ENCODE measurements around the gene ZFYVE9. TPM values are rescaled to one million over a fixed set of nuclear protein-coding genes. Genes with fewer than 3 reads are reported as not detected.

ZFYVE9 gene
- total and polyA plus RNA-seq, 2 of the 13 experiments (the other 11 are each of a cell fraction or from before 2014, with no cell fraction given) = 9.2 to 19.8 TPM

GRCh38 chr1:52098139-52098871, 43.6 kb upstream of the ZFYVE9 start (continued):
- TF ChIP-seq ZNF704 (CRISPR knock-in tag; IDR thresholded peaks at IDR 0.05; ENCODE audit: borderline replicate concordance) (no peak), ADNP (CRISPR knock-in tag; IDR thresholded peaks at IDR 0.05) (no peak), ZZZ3 (CRISPR knock-in tag; IDR thresholded peaks at IDR 0.05; ENCODE audit: borderline replicate concordance) (no peak), CEBPG (CRISPR knock-in tag; IDR thresholded peaks at IDR 0.05) (peak; percentile 54; the same call in 1 of the 2 replicates), ZNF816 (CRISPR knock-in tag; IDR thresholded peaks at IDR 0.05; ENCODE audit: borderline replicate concordance) (no peak), KDM5B (CRISPR knock-in tag; IDR thresholded peaks at IDR 0.05; ENCODE audit: borderline replicate concordance) (no peak), ZNF580 (CRISPR knock-in tag; IDR thresholded peaks at IDR 0.05; ENCODE audit: borderline replicate concordance, low read depth) (no peak), HNF4A (CRISPR knock-in tag; IDR thresholded peaks at IDR 0.05) (peak; percentile 60), ZNF552 (CRISPR knock-in tag; IDR thresholded peaks at IDR 0.05; ENCODE audit: borderline replicate concordance) (no peak), RBM22 (optimal IDR thresholded peaks at IDR 0.05; ENCODE audit: low read length) (no peak), ZSCAN31 (CRISPR knock-in tag; IDR thresholded peaks at IDR 0.05; ENCODE audit: low read depth) (no peak), DDIT3 (CRISPR knock-in tag; IDR thresholded peaks at IDR 0.05) (no peak), SMAD1 (CRISPR knock-in tag; IDR thresholded peaks at IDR 0.05; ENCODE audit: borderline replicate concordance, low read depth) (no peak), ZBTB4 (CRISPR knock-in tag; IDR thresholded peaks at IDR 0.05; ENCODE audit: borderline replicate concordance) (no peak), MLLT10 (CRISPR knock-in tag; IDR thresholded peaks at IDR 0.05) (no peak), YEATS2 (CRISPR knock-in tag; IDR thresholded peaks at IDR 0.05; ENCODE audit: borderline replicate concordance) (no peak), ZNF652 (CRISPR knock-in tag; IDR thresholded peaks at IDR 0.05; ENCODE audit: borderline replicate concordance, low read depth) (peak; percentile 67; the same call in 1 of the 2 replicates), TFAP4 (IDR thresholded peaks at IDR 0.05; ENCODE audit: borderline replicate concordance, low read depth) (peak; percentile 85), SAFB2 (CRISPR knock-in tag; IDR thresholded peaks at IDR 0.05; ENCODE audit: borderline replicate concordance, low read depth) (no peak), BRD4 (CRISPR knock-in tag; IDR thresholded peaks at IDR 0.05) (no peak), HMGXB4 (CRISPR knock-in tag; IDR thresholded peaks at IDR 0.05; ENCODE audit: borderline replicate concordance in 1 of 2, low read depth in 1 of 2) (peak in 1 of 2 experiments; percentile 30; a peak in 1 of 4 replicates), PLRG1 (conservative IDR thresholded peaks at IDR 0.05) (no peak)

All from HepG2 (cell line).